ENCODE data around the gene CCDC71L.

Gene CCDC71L

DNA sequence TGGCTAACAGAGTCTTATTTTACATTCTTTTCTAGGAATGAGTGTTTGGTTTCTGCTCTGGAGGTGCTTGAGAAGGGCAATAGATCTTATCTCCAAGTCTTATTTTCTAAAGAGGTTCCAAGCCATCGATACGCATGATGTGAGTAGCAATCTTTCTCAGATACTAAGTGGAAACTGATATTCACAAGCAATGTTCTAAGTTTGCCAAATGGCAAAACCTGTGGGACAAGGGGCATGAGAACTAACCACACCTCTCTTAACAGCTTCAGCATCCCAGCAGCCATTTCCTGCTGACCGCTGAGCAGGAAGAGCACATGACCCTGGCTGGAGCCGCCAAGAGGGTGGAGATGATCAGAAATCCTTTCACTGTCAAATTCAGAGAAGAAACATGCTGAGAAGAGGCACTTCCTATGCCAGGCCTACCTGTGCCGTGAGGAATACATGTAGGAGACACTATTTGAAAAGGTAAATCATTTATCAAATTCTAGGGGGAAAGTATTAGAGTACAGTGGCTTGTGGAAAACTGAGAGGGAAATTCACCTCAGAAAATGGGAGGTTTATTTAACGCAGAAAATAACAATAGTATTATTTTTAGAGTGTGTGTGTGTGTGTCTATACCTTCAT lies 35.2 kb downstream of the CCDC71L start:
- DNase-seq (ENCODE audit: low read depth): no peak

GRCh38 chr7:106623853-106624252 lies 37.1 kb downstream of the CCDC71L start:
- no peak for DNase-seq (ENCODE audit: low read depth)

- no peak for DNase-seq (ENCODE audit: low read depth)
These were observed 37.7 kb downstream of the CCDC71L start for GRCh38 chr7:106623315-106623660.

GRCh38 chr7:106622654-106623314 lies 38.2 kb downstream of the CCDC71L start:
- DNase-seq (ENCODE audit: low read depth): no peak

GRCh38 chr7:106621393-106622132 lies 39.4 kb downstream of the CCDC71L start:
- DNase-seq (ENCODE audit: low read depth): no peak

GRCh38 chr7:106620676-106621075 lies 40.3 kb downstream of the CCDC71L start:
- no peak for DNase-seq (ENCODE audit: low read depth)

GRCh38 chr7:106620034-106620433 lies 40.9 kb downstream of the CCDC71L start:
- no peak for DNase-seq (ENCODE audit: low read depth)

DNA sequence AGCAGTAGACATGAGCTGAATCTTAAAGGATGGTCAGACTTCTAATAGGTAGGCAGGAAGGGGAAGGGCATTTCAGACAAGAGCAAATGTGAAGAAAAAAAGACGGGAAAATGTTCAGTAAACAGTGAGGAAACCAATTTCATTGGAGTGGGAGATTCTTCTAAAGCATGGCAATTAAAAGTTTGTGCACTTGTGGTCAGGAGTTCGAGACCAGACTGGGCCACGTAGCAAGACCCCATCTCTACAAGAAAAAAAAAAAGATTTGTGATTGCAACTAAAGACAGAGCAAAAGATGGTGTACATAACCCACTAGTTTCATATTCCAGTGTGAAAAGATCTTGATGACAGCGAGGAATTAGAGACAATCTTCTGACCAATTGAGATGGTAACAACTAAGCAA lies 41.7 kb downstream of the CCDC71L start:
- no peak for DNase-seq (ENCODE audit: low read depth)

DNA sequence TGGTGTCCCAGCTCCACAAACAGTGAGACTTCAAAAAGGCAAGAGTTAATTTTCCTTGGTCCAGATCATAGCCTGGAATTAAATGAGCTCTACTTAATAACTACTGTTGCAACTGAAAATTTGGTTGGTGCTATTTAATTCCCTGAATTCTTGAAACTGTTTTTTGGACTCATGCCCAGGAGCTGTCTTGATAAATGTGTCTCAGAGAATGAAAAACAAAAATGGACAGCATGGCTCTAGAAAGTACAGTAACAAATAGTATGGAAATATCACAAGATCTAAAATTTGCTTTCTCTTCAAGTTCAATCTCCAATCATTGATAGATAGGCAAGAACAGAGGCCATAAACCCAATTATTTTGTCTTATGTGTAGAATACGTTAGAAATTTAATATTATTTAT lies 42.5 kb downstream of the CCDC71L start:
- DNase-seq (ENCODE audit: low read depth): no peak

DNA sequence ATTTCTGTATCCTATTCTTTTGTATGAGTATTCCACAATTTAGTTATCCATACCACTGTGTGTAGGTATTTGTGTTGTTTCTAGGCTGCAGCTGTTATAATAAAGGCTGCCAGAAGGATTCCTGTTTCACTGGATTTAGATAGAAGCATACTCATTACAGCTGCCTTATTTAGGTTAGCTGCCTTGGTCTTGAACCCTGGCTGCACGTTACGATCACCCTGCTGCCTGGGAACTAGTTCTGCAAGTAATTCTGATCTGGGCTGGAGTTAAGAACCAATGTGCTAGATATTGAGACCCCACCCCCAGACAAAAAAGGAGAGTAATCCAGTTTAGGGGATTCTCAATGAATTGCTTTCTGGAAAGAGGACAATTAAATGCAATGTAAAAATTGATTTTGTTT lies 43.1 kb downstream of the CCDC71L start:
- DNase-seq (ENCODE audit: low read depth): no peak

GRCh38 chr7:106616708-106617051 lies 44.3 kb downstream of the CCDC71L start:
- DNase-seq (ENCODE audit: low read depth): no peak

DNA sequence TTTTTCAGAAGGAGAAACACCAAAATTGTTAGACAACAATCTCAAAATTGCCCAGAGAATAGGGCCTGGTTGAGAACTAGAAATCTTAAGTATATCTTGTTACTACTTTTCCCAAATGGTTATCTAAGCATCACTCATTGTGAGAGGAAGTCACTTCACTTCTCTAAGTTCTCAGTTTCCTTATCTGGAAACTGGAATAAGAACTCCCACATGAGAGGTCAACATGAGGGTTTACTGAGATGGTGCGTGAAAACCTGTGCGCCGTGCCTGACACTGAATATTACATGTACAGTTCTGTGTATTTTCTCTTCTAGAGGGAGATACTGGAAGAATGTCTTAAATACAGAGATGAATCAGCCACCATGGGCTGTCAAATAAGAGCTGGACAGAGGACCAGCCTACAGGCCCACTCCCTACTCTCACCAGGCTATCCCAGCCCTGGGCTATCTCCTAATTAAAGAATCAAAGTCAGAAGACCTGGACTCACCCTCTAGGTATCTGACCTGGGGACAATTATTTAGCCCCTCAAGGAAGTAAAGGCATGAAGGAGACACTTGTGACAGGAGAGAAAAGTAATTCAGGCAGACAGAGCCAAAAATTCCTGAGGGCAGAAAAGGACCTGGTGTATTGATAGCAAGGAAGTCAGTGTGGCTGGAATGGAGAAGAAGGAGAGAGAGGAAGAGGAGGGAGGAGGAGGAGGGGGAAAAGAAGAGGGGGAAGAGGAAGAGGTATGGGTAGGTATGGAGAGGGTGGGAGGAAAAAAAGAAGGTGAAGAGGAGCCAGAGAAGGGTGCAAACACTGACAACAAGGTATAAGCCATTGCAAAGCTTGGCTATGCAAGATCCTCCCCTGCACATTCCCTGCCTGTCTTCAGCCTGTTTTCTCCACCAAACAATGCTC lies 44.9 kb downstream of the CCDC71L start:
- no peak for DNase-seq (ENCODE audit: low read depth)

DNA sequence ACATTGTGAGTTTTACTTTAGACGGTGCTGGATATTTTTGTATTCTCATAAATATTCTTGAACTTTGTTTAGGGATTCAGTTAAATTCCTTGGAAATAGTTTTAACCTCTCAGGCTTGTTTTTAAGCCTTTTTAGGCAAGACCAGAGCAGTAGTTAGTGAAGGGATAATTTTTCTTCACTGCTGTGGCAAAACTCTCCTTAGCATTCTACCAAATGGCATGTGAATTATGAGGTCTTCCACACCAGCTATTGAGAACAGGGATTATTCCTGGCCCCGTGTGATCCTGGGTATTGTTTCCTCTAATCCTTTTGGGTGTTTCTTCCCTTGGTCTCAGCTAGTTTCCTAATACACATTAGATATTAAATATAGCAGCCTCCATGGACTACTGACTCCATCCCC lies 46.2 kb downstream of the CCDC71L start:
- no peak for DNase-seq (ENCODE audit: low read depth)

DNA sequence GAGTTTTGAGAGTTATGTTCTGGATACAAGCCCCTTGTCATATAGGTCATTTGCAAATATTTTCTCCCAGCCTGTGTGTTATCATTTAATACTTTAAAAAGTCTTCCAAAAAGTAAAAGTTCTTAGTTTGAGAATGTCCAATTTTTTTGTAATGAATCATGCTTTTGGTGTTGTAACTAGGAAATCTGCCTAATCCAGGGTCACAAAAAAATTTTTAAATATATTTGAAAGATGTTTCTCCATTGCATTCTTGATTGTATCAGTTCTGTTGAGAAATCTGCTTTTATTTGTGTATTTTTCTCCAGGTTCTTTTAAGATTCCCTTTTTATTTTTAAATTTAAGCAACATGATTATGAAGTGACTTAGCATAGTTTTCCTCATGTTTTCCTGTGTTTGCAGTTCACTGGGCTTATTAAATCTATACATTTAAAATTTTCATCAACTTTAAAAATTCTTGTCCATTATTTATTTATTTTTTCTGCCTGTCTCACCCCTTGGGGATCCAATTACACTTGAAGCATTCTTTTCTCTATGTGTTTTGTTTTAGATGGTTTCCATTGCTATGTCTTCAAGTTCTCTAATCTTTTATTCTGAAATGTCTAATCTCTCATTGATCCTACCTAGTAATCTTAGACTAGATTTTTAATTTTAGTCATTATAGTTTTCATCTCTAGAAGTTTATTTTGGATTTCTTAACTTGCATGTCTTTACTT lies 47.0 kb downstream of the CCDC71L start:
- DNase-seq (ENCODE audit: low read depth): no peak

- no peak for DNase-seq (ENCODE audit: low read depth)
These were observed 47.7 kb downstream of the CCDC71L start for GRCh38 chr7:106613279-106613678.

GRCh38 chr7:106612432-106612831 lies 48.5 kb downstream of the CCDC71L start:
- no peak for DNase-seq (ENCODE audit: low read depth)

- DNase-seq (ENCODE audit: low read depth): no peak
These were observed 49.0 kb downstream of the CCDC71L start for GRCh38 chr7:106611911-106612310.

DNA sequence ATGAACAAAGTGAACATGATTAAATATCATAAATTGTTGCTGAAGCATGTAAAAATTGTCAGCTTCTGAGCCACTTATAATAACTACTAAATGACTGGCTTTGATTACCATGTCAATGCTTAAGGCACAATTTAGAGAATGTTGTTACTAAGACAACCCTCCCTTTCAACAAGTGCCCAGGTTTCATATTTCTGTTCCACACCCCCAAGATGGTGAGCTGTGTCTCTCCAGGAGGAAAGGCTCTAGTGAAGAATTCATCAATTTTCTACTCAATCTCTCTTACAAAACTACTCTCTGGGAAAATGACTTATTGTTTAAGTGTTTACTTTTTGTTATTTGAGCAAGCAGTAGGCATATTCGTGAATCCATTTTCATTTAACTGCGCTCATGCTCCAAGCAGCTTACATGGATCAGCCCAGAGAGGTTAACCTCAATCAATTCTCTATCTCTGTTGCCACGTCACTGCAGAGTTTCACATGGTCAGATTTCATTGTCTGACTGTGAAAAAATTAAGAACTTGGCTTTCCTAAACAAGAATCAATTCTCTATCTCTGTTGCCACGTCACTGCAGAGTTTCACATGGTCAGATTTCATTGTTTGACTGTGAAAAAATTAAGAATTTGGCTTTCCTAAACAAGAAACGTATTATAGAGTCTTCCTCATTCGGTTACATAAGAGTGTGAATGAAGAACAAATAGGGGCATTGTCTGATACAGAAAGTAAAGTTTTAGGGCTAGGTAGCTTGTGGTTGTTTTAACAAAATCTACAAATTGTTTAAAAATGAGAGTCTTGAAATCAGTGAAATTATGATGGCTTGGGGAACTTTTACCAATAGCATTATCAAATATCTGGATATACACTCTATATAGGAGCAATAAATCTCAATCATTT lies 49.7 kb downstream of the CCDC71L start:
- no peak for DNase-seq (ENCODE audit: low read depth)

DNA sequence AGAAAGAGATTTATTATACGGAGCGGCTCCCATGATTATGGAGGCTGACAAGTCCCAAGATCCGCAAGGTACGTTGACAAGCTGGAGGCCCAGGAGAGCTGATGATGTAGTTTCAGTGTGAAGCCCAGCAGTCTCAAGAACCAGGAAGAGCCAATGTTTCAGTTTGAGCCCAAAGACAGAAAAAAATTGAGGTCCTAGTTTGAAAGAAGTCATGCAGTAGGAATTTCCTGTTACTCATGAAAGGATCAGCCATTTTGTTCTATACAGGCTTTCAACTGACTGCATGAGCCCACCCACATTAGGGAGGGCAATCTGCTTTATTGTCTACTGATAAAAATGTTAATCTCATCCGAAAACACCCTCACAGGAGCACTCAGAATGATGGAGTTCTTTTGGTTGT lies 51.5 kb downstream of the CCDC71L start:
- DNase-seq (ENCODE audit: low read depth): peak; percentile 86

DNA sequence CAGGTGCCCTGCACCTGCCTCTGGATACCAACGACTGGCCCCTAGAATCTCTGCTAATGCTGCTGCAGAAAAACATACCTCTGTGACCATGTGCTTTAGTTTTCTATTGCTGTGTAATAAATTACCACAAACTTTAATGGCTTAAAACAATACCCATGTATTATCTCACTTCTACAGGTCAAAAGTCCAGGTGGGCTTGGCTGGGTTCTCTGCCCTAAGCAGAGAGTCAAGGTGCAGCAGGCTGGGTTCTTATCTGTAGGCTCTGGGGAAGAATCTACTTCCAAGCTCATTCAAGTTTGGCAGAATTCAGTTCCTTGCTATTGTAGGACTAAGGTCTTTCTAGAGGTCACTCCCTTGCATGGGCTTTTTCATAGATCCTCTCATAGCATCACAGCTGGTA lies 52.3 kb downstream of the CCDC71L start:
- DNase-seq (ENCODE audit: low read depth): no peak

Measured in non-pigmented ciliary epithelial cell (primary cell).